Activated naive CD4-positive, alpha-beta T cell treated with anti-CD3 and anti-CD28 coated beads, Interleukin-2, amount 50 U/mL, for 72 hours (primary cell): ENCODE measurements around the gene DIPK1C. TPM values are rescaled to one million over a fixed set of nuclear protein-coding genes. Genes with fewer than 3 reads are reported as not detected.

Experiments
- ATAC-seq, 2 donors: fragments of 150-1000 bp; cut with Tn5 transposase; 2 replicates each; pipeline ENCODE4 v1.10.0; 2021; ENCODE audit warnings: mild to moderate bottlenecking in 2 of 2, moderate library complexity in 2 of 2
- DNase-seq, 2 donors: peaks; one replicate each; pipeline ENCODE4 v3.0.0; 2021 to 2022; ENCODE audit warnings: low spot score in 2 of 2
- H3K27ac Mint-ChIP-seq, 2 donors: one replicate each; pipeline ENCODE4 v1.8.0; 2022; ENCODE audit warnings: mild to moderate bottlenecking in 2 of 2, mixed read lengths in 2 of 2
- H3K36me3 Mint-ChIP-seq, 2 donors: one replicate each; pipeline ENCODE4 v1.8.0; 2022; ENCODE audit warnings: mixed read lengths in 2 of 2
- H3K9me3 Mint-ChIP-seq, 2 donors: one replicate each; pipeline ENCODE4 v1.8.0; 2022; ENCODE audit warnings: mixed read lengths in 2 of 2
- total RNA-seq, 2 donors: library from RNA; stranded (reverse); gene quantifications; one replicate each; pipeline ENCODE4 v1.2.3, GENCODE V29; 2022

DIPK1C gene
- total RNA-seq, 2 donors from 2014 or later, result not detected

GRCh38 chr18:74492259-74492658 lies 35.2 kb upstream of the DIPK1C start:
- Mint-ChIP-seq H3K9me3 (no peaks in the 10 kb centered on the region), H3K27ac (no peak overlapping the region), H3K36me3 (peaks cover 6% of the 10 kb centered on the region in 2 donors)
- no peak for ATAC-seq
- no peak for DNase-seq

- no peaks in the 10 kb centered on the region for H3K36me3 Mint-ChIP-seq
- ATAC-seq (no peak), DNase-seq (no peak)
- no peaks in the 10 kb centered on the region for H3K9me3 Mint-ChIP-seq
- H3K27ac Mint-ChIP-seq, result no peak overlapping the region
Observed at GRCh38 chr18:74489676-74490075, 32.6 kb upstream of the DIPK1C start.

- ATAC-seq (no peak), DNase-seq (no peak)
- H3K9me3 Mint-ChIP-seq, result no peaks in the 10 kb centered on the region
- H3K36me3 Mint-ChIP-seq, result no peaks in the 10 kb centered on the region
- no peak overlapping the region for H3K27ac Mint-ChIP-seq
Observed at GRCh38 chr18:74488864-74489263, 31.8 kb upstream of the DIPK1C start.

GRCh38 chr18:74488354-74488753 lies 31.2 kb upstream of the DIPK1C start:
- DNase-seq (no peak), ATAC-seq (no peak)
- no peaks in the 10 kb centered on the region for H3K36me3 Mint-ChIP-seq
- H3K9me3 Mint-ChIP-seq, result no peaks in the 10 kb centered on the region
- H3K27ac Mint-ChIP-seq, result no peak overlapping the region

- no peaks in the 10 kb centered on the region for H3K9me3 Mint-ChIP-seq
- no peaks in the 10 kb centered on the region for H3K36me3 Mint-ChIP-seq
- no peak for ATAC-seq
- DNase-seq, result no peak
- peak overlapping the region in 1 of 2 donors; percentile 82 for H3K27ac Mint-ChIP-seq
Observed at GRCh38 chr18:74486119-74486849, 29.2 kb upstream of the DIPK1C start.

- Mint-ChIP-seq H3K9me3 (no peaks in the 10 kb centered on the region), H3K36me3 (no peaks in the 10 kb centered on the region), H3K27ac (no peak overlapping the region)
- no peak for ATAC-seq
- no peak for DNase-seq
Observed at GRCh38 chr18:74482697-74483096, 25.6 kb upstream of the DIPK1C start.

GRCh38 chr18:74480149-74480651 lies 23.1 kb upstream of the DIPK1C start:
- no peaks in the 10 kb centered on the region for H3K36me3 Mint-ChIP-seq
- no peak overlapping the region for H3K27ac Mint-ChIP-seq

GRCh38 chr18:74479486-74480148 lies 22.5 kb upstream of the DIPK1C start:
- Mint-ChIP-seq H3K27ac (no peak overlapping the region), H3K9me3 (no peaks in the 10 kb centered on the region), H3K36me3 (no peaks in the 10 kb centered on the region)
- no peak for DNase-seq
- no peak for ATAC-seq

More at GRCh38 chr18:74480149-74480651, 23.1 kb upstream of the DIPK1C start:
- DNase-seq, result no peak
- ATAC-seq, result no peak
- no peaks in the 10 kb centered on the region for H3K9me3 Mint-ChIP-seq

- Mint-ChIP-seq H3K36me3 (no peaks in the 10 kb centered on the region), H3K9me3 (no peaks in the 10 kb centered on the region), H3K27ac (no peak overlapping the region)
- DNase-seq, result no peak
- ATAC-seq, result no peak
Observed at GRCh38 chr18:74478880-74479279, 21.8 kb upstream of the DIPK1C start.

- Mint-ChIP-seq H3K27ac (peak overlapping the region in 1 of 2 donors; percentile 60), H3K9me3 (no peaks in the 10 kb centered on the region), H3K36me3 (no peaks in the 10 kb centered on the region)
- ATAC-seq (no peak), DNase-seq (no peak)
Observed at GRCh38 chr18:74478316-74478715, 21.2 kb upstream of the DIPK1C start.

GRCh38 chr18:74477771-74478170 lies 20.7 kb upstream of the DIPK1C start:
- DNase-seq (no peak), ATAC-seq (peak in 1 of 2 donors; percentile 59)
- Mint-ChIP-seq H3K27ac (no peak overlapping the region), H3K9me3 (no peaks in the 10 kb centered on the region), H3K36me3 (no peaks in the 10 kb centered on the region)

GRCh38 chr18:74476140-74476539 lies 19.0 kb upstream of the DIPK1C start:
- DNase-seq (no peak), ATAC-seq (no peak)
- no peaks in the 10 kb centered on the region for H3K36me3 Mint-ChIP-seq
- no peaks in the 10 kb centered on the region for H3K9me3 Mint-ChIP-seq
- no peak overlapping the region for H3K27ac Mint-ChIP-seq

GRCh38 chr18:74473976-74474640 lies 17.0 kb upstream of the DIPK1C start:
- Mint-ChIP-seq H3K27ac (no peak overlapping the region), H3K9me3 (peaks cover 6 to 11% of the 10 kb centered on the region in 2 donors), H3K36me3 (peaks cover 0 to 5% of the 10 kb centered on the region in 2 donors)
- DNase-seq (no peak), ATAC-seq (no peak)

- Mint-ChIP-seq H3K9me3 (peaks cover 6 to 11% of the 10 kb centered on the region in 2 donors), H3K36me3 (peaks cover 0 to 5% of the 10 kb centered on the region in 2 donors), H3K27ac (no peak overlapping the region)
- DNase-seq (no peak), ATAC-seq (no peak)
Observed at GRCh38 chr18:74472312-74472711, 15.2 kb upstream of the DIPK1C start.

GRCh38 chr18:74468547-74469061 lies 11.5 kb upstream of the DIPK1C start:
- peaks cover 6 to 11% of the 10 kb centered on the region in 2 donors for H3K9me3 Mint-ChIP-seq
- peaks cover 0 to 5% of the 10 kb centered on the region in 2 donors for H3K36me3 Mint-ChIP-seq
- no peak overlapping the region for H3K27ac Mint-ChIP-seq
- ATAC-seq, result no peak
- no peak for DNase-seq

- ATAC-seq, result no peak
- peaks cover 6 to 11% of the 10 kb centered on the region in 2 donors for H3K9me3 Mint-ChIP-seq
- H3K36me3 Mint-ChIP-seq, result peaks cover 0 to 5% of the 10 kb centered on the region in 2 donors
- DNase-seq, result no peak
- H3K27ac Mint-ChIP-seq, result no peak overlapping the region
Observed at GRCh38 chr18:74465775-74466174, 8.7 kb upstream of the DIPK1C start.

GRCh38 chr18:74463983-74464382 lies 6.9 kb upstream of the DIPK1C start:
- ATAC-seq (no peak), DNase-seq (no peak)
- Mint-ChIP-seq H3K9me3 (no peaks in the 10 kb centered on the region), H3K36me3 (no peaks in the 10 kb centered on the region), H3K27ac (no peak overlapping the region)
